Stomach (tissue), 9 donors: ENCODE measurements around the gene SLC30A10. TPM values are rescaled to one million over a fixed set of nuclear protein-coding genes. Genes with fewer than 3 reads are reported as not detected.

Experiments used
- DNase-seq, 2 donors: peaks; one replicate each; pipeline versions ENCODE4 v3.0.0 to v3.0.0-alpha.2; 2013 to 2019
- H3K27ac ChIP-seq, 5 donors: fragments of 200-600 bp in 4 of 5; sonication (generic) in 4 of 5; one replicate each; pipeline ENCODE4 v1.5.1; 2013 to 2019; ENCODE audit warnings: mild to moderate bottlenecking in 1 of 5, moderate library complexity in 1 of 5
- H3K27me3 ChIP-seq, 3 donors: fragments of 200-600 bp; sonication (generic); one replicate each; pipeline ENCODE4 v1.5.1; 2017 to 2019; ENCODE audit warnings: mixed run types in 1 of 3
- H3K36me3 ChIP-seq, 4 donors: fragments of 200-600 bp; sonication (generic); 1 replicate in 3 of 4; 2 replicates in 1 of 4; pipeline ENCODE4 v1.5.1; 2016 to 2019
- H3K4me1 ChIP-seq, 4 donors: fragments of 200-600 bp; sonication (generic); one replicate each; pipeline ENCODE4 v1.5.1; 2016 to 2019
- H3K4me3 ChIP-seq, 4 donors: fragments of 200-600 bp; sonication (generic) in 3 of 4; one replicate each; pipeline ENCODE4 v1.5.1; 2016 to 2019; ENCODE audit warnings: mild to moderate bottlenecking in 1 of 4
- H3K9me3 ChIP-seq, 4 donors: fragments of 200-600 bp; sonication (generic); one replicate each; pipeline ENCODE4 v1.5.1; 2016 to 2019
- CTCF ChIP-seq, 7 experiments: fragments of 450-650 bp in 4 of 7; fragments of 200-600 bp in 3 of 7; sonication (generic) in 3 of 7; IDR thresholded peaks; one replicate each; pipeline ENCODE4 v1.5.1; 2016 to 2019; ENCODE audit warnings: antibody characterized with exemption in 7 of 7, control low read depth in 2 of 7, mild to moderate bottlenecking in 1 of 7
- EP300 ChIP-seq: sonication (generic); formaldehyde crosslinking; IDR thresholded peaks from one replicate; pipeline ENCODE4 v1.6.1; 2017; ENCODE audit warnings: antibody characterized with exemption
- POLR2A ChIP-seq, 4 donors: fragments of 450-650 bp; IDR thresholded peaks; one replicate each; pipeline ENCODE4 v1.6.1; 2016; ENCODE audit warnings: antibody characterized with exemption in 4 of 4, control low read depth in 2 of 4, mild to moderate bottlenecking in 1 of 4, moderate library complexity in 1 of 4
- POLR2AphosphoS5 ChIP-seq, 3 donors: sonication (generic); formaldehyde crosslinking; IDR thresholded peaks; one replicate each; pipeline ENCODE4 v1.6.1; 2016; ENCODE audit warnings: antibody characterized with exemption in 3 of 3
- WGBS, 5 donors: extraction: QIAGEN DNeasy Blood & Tissue Kit in 3 of 5; methylation state at CpG; one replicate each; pipeline versions ENCODE4 v1.1.5 to v1.1.7; 2013 to 2018; 5-methylcytosine and 5-hydroxymethylcytosine counted together
- intact Hi-C: fragments of 100-400 bp; cut with DNase I; formaldehyde crosslinking; loops from one replicate; pipeline ENCODE4 v1.15.1; 2023; ENCODE audit warnings: low total_unique reads
- polyA plus RNA-seq, 3 donors: library from polyadenylated mRNA; stranded (reverse); fragments of 200-250 nt; gene quantifications; one replicate each; pipeline ENCODE4 v1.2.3, GENCODE V29; 2013
- total RNA-seq, 5 donors: library from RNA; depleted of rRNA; stranded (reverse); fragments of >200 nt; gene quantifications; one replicate each; pipeline versions ENCODE4 v1.1.0 to v1.2.3, GENCODE V29; 2014 to 2016
- donor health status: healthy with polysubstance abuse.
- donor health status: Bipolar disorder and iron deficiency.
- donor health status: healthy.

Gene SLC30A10
- total and polyA plus RNA-seq, 8 donors = 0.92 TPM; not detected in 7

DNA sequence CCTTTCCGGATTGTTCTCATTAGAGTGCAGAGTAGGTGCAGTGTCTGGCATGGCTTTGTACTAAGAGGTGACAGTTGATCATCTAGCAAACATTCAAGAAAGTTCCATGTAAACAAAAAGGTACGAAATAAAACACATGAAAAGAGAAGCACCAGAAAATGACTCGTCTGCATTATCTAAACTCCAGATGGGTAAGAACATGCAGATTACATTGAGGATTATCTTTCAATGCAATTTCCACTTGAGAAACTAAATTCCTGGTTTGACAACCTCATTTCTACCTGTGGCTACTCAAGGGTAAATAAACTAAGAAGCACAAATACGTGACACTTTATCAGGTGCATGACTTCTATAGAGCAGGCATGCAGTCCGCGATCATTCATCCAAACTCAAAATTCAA is 17.6 kb downstream of the SLC30A10 start:
- Histone ChIP-seq H3K4me1 (no peaks in the 10 kb centered on the region), H3K4me3 (no peak overlapping the region), H3K27me3 (no peaks in the 10 kb centered on the region), H3K36me3 (no peaks in the 10 kb centered on the region), H3K9me3 (no peaks in the 10 kb centered on the region), H3K27ac (no peak overlapping the region)
- no peak for DNase-seq
- TF ChIP-seq POLR2A (IDR thresholded peaks at IDR 0.05) = no peak
- TF ChIP-seq CTCF (IDR thresholded peaks at IDR 0.05) = no peak
- TF ChIP-seq EP300 = no peak
- TF ChIP-seq POLR2AphosphoS5 (IDR thresholded peaks at IDR 0.05) = no peak
- WGBS, 5 donors = 43 to 65% (median 61%) methylated on average over 6 of the region's 6 CpGs
- intact Hi-C loops = no loop called here

GRCh38 chr1:219909476-219909875 is 18.9 kb downstream of the SLC30A10 start:
- peaks cover 0 to 5% (median 0%) of the 10 kb centered on the region in 3 donors for H3K27me3 ChIP-seq
- no peaks in the 10 kb centered on the region for H3K9me3 ChIP-seq
- no peak overlapping the region for H3K27ac ChIP-seq
- no peak for DNase-seq
- H3K4me1 ChIP-seq = no peaks in the 10 kb centered on the region
- H3K4me3 ChIP-seq = no peak overlapping the region
- WGBS, 5 donors = 60 to 77% (median 71%) methylated on average over 4 of the region's 4 CpGs
- no peaks in the 10 kb centered on the region for H3K36me3 ChIP-seq
- TF ChIP-seq EP300 (no peak), CTCF (IDR thresholded peaks at IDR 0.05) (no peak), POLR2A (IDR thresholded peaks at IDR 0.05) (no peak), POLR2AphosphoS5 (IDR thresholded peaks at IDR 0.05) (no peak)
- intact Hi-C loops = no loop called here

- Histone ChIP-seq H3K27ac (no peak overlapping the region), H3K4me3 (no peak overlapping the region), H3K36me3 (no peaks in the 10 kb centered on the region), H3K27me3 (peaks cover 0 to 5% (median 0%) of the 10 kb centered on the region in 3 donors), H3K4me1 (no peaks in the 10 kb centered on the region), H3K9me3 (no peaks in the 10 kb centered on the region)
- 82 to 93% (median 89%) methylated on average over 3 of the region's 3 CpGs for WGBS, 5 donors
- DNase-seq = no peak
- intact Hi-C loops = no loop called here
- TF ChIP-seq CTCF (IDR thresholded peaks at IDR 0.05) (no peak), EP300 (no peak), POLR2AphosphoS5 (IDR thresholded peaks at IDR 0.05) (no peak), POLR2A (IDR thresholded peaks at IDR 0.05) (no peak)
Measured at GRCh38 chr1:219908170-219908569, 20.2 kb downstream of the SLC30A10 start.

DNA sequence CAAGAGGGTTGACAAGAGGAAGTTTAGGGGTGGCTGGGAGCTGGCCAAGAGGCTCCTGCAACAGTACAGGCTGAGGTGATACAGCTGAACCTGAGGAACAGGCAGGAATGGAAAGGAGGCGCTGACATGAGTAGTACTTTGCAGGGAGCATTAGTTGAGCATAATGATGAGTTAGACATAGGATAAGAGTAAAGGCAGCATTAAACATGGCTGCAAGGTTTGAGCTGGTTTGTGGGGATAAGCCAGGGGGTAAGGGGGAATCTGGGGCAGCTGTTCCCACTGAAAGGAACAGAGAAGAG is 20.6 kb downstream of the SLC30A10 start:
- Histone ChIP-seq H3K4me1 (no peaks in the 10 kb centered on the region), H3K4me3 (no peak overlapping the region), H3K36me3 (no peaks in the 10 kb centered on the region), H3K27me3 (peaks cover 0 to 5% (median 0%) of the 10 kb centered on the region in 3 donors), H3K9me3 (no peaks in the 10 kb centered on the region), H3K27ac (no peak overlapping the region)
- WGBS, 5 donors = 71 to 81% (median 73%) methylated on average over 1 of the region's 1 CpG
- DNase-seq = no peak
- intact Hi-C loops = no loop called here
- TF ChIP-seq EP300 = no peak
- no peak for TF ChIP-seq POLR2A (IDR thresholded peaks at IDR 0.05)
- TF ChIP-seq POLR2AphosphoS5 (IDR thresholded peaks at IDR 0.05) = no peak
- TF ChIP-seq CTCF (IDR thresholded peaks at IDR 0.05) = no peak
